Cardiac ventricle fibroblast (primary cell): ENCODE measurements around the gene NCOR1. TPM values are rescaled to one million over a fixed set of nuclear protein-coding genes. Genes with fewer than 3 reads are reported as not detected.

Source experiments
- total RNA-seq: library from RNA; depleted of rRNA; stranded (reverse); fragments of >200 nt; gene quantifications from 2 replicates; pipeline ENCODE4 v1.2.3, GENCODE V29; 2015

NCOR1 gene
- total RNA-seq, result 53.4 and 76.5 TPM in 2 replicates

DNA sequence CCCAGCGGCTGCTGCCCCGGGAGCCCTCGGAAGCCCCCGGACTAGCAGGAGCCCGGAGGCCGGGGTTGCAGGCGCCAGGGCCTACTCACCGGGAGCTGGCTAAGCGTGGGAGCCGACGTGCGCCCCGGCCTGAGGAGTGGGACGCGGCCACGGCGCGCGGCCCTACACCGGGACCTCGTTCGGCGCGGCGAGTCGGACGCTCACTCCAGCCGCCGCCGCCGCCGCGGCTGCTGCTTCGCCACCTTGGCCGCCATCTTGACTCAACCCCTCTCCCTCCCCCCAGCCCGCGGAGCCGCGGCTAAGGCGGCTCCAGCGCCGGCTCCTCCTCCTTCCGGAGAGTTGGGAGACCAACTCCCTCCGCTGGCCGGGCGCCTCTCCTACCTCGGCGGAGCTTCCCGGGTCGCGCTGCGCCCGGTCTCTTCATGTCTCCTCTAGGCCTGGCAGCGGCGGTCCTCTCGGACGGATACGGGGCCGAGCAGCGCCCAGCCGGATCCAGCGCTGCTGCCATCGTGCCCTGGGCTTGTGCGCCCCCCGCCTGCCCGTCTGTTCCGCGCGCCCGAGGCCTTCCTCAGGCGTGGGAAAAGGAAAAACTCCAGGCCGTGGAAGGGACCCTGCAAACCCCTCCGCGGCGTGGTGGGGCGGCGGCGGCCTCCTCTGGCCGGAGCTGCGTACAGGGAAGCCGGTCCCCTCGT, at the start of gene NCOR1:
TSS of gene NCOR1 (minus strand) at position 262 of the 692 bp plus-strand sequence. CDS start 20,965 bp downstream, outside the sequence.

DNA sequence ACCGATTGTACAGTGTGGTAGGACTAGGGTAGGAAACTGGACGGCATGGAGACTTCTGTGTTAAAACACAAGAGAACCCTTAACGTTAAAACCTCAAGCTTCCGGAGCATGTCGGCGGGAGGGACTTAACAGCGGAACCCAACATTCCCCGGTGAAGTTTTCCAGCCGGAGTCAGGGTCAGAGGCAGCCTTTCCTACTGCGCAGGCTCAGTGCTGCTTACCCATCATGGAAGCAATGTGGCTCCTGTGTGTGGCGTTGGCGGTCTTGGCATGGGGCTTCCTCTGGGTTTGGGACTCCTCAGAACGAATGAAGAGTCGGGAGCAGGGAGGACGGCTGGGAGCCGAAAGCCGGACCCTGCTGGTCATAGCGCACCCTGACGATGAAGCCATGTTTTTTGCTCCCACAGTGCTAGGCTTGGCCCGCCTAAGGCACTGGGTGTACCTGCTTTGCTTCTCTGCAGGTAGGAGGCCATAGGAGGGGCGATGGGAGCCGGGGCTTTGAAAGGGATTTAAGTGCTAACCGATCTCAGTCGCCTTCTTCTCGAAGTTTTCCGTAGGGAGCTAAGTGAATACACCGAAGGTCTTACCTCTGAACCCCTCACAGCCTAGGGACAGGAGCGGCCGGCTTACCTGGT, 1.8 kb upstream of the NCOR1 start, which contains the start of gene PIGL:
TSS of gene PIGL (plus strand) at position 209 of the 634 bp plus-strand sequence. CDS start at position 226, 17 bp downstream.

DNA sequence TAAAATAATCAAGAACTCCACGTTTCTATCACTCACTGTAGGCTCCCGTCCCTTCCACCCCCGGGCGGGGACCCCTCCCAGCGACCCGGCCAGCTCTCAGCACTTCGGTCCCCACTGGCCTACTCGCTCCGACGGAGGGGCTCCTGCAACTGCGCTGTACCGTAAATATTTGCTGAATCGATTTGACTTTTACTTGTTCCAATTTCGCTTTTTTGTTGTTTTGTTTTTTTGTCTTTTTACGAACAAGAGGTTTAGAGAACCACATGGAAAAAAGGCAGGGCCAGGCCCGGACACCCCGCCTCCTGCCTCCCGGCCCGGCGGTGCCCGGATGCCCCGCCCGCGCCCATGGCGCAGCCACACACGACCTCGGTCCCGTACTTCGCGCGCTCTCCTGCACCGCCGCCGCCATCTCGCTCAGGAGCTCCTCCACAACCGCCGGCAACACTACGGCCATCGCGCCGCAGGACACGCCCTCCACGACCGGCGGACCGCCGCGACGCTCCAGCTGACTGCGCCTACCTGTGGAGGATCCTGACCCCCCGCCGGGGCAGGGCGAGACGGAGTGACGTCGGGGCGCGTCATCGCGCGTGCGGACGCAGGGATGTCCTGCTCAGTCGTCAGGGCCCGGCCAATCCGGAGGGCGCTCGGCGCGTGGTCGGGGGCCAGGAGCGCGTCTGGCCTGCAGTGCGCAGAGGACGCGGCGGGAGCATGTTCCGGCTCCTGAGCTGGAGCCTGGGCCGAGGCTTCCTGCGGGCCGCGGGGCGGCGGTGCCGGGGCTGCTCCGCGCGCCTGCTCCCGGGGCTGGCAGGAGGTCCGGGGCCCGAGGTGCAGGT, 216.0 kb downstream of the NCOR1 start, which contains the start of the genes TTC19 and ZSWIM7:
TSS of gene TTC19 (plus strand) at position 684 of the 833 bp plus-strand sequence. CDS start at position 709, 25 bp downstream.
TSS of gene ZSWIM7 (minus strand) at position 564 of the 833 bp plus-strand sequence. CDS start at position 454, 110 bp downstream.

Other genes starting within 250 kb of the NCOR1 start
- gene ZSWIM7, start 215.8 kb downstream of the NCOR1 start, total RNA-seq, result 9.6 and 14.3 TPM in 2 replicates
- gene TTC19, start 215.7 kb downstream of the NCOR1 start, total RNA-seq, result 34.6 and 38.2 TPM in 2 replicates
- gene PIGL, start 1.7 kb upstream of the NCOR1 start, total RNA-seq, result 9.9 and 31.6 TPM in 2 replicates
- 7.0 and 16.7 TPM in 2 replicates for gene CENPV, start 137.9 kb upstream of the NCOR1 start, total RNA-seq
- gene UBB, start 165.6 kb upstream of the NCOR1 start, total RNA-seq, result 730 and 902 TPM in 2 replicates
- gene TRPV2, start 200.0 kb upstream of the NCOR1 start, total RNA-seq, result 23.5 and 25.9 TPM in 2 replicates